Transverse colon (tissue), 4 donors: ENCODE data around the gene ICA1L. TPM values are rescaled to one million over a fixed set of nuclear protein-coding genes. Genes with fewer than 3 reads are reported as not detected.

Experiments used
- DNase-seq: peaks from one replicate; pipeline ENCODE4 v3.0.0-alpha.2; 2019
- H3K27ac ChIP-seq, 4 donors: fragments of 200-600 bp; sonication (generic); 2 replicates each; pipeline ENCODE4 v1.5.1; 2016 to 2018; ENCODE audit warnings: inconsistent platforms in 4 of 4
- H3K27me3 ChIP-seq: fragments of 200-600 bp; sonication (generic); 2 replicates; pipeline ENCODE4 v1.5.1; 2017; ENCODE audit warnings: inconsistent platforms
- H3K36me3 ChIP-seq, 4 donors: fragments of 200-600 bp; sonication (generic); 2 replicates each; pipeline ENCODE4 v1.5.1; 2017 to 2019; ENCODE audit warnings: inconsistent platforms in 4 of 4
- H3K4me1 ChIP-seq, 4 donors: fragments of 200-600 bp; sonication (generic); 2 replicates each; pipeline ENCODE4 v1.5.1; 2017 to 2020; ENCODE audit warnings: inconsistent platforms in 4 of 4
- H3K4me3 ChIP-seq, 4 donors: fragments of 200-600 bp; sonication (generic); 1 replicate in 1 of 4; 2 replicates in 3 of 4; pipeline versions ENCODE4 v1.5.1 to v1.6.1; 2017 to 2019; ENCODE audit warnings: inconsistent platforms in 4 of 4
- H3K9me3 ChIP-seq, 2 donors: fragments of 200-600 bp; sonication (generic); 2 replicates each; pipeline ENCODE4 v1.5.1; 2017 to 2019; ENCODE audit warnings: inconsistent platforms in 2 of 2
- EP300 ChIP-seq: sonication (generic); formaldehyde crosslinking; IDR thresholded peaks from one replicate; pipeline ENCODE4 v1.6.1; 2017; ENCODE audit warnings: antibody characterized with exemption, low read depth
- POLR2A ChIP-seq: fragments of 450-650 bp; IDR thresholded peaks from one replicate; pipeline ENCODE4 v1.6.1; 2016; ENCODE audit warnings: antibody characterized with exemption, mild to moderate bottlenecking, moderate library complexity
- POLR2AphosphoS5 ChIP-seq, 3 donors: sonication (generic); formaldehyde crosslinking; IDR thresholded peaks; one replicate each; pipeline ENCODE4 v1.6.1; 2016; ENCODE audit warnings: antibody characterized with exemption in 3 of 3
- WGBS, 2 donors: methylation state at CpG; one replicate each; pipeline ENCODE4 v1.1.5; 2018; ENCODE audit warnings: low coverage in 1 of 2; 5-methylcytosine and 5-hydroxymethylcytosine counted together
- in situ Hi-C, 4 donors: fragments of 200-750 bp; cut with MboI; loops; one replicate each; pipeline versions ENCODE4 v1.15.0 to v1.15.1; 2017; ENCODE audit warnings: low sequenced_read_pairs in 3 of 4, low pct_ligation_motif_present in 1 of 4, low pct_unique_long_range_greater_than_20kb in 1 of 4
- intact Hi-C: fragments of 100-400 bp; cut with DNase I; formaldehyde crosslinking; loops from one replicate; pipeline ENCODE4 v1.15.1; 2023; ENCODE audit warnings: low total_unique reads
- total RNA-seq, 4 donors: library from RNA; depleted of rRNA; stranded (reverse); fragments of >200 nt; gene quantifications; one replicate each; pipeline ENCODE4 v1.1.0, GENCODE V29; 2016
- TF ChIP-seq, protein P1 (sequence below), 5 experiments: fragments of 200-600 bp in 3 of 5; fragments of 450-650 bp in 2 of 5; sonication (generic) in 3 of 5; IDR thresholded peaks; 1 replicate in 2 of 5; 2 replicates in 3 of 5; pipeline ENCODE4 v1.5.1; 2016 to 2017; ENCODE audit warnings: antibody characterized with exemption in 5 of 5, inconsistent platforms in 3 of 5, mild to moderate bottlenecking in 2 of 5, moderate library complexity in 1 of 5

The ICA1L gene
- total RNA-seq, 4 donors from 2014 or later: 4.4 to 39.4 (median 20.5) TPM

DNA sequence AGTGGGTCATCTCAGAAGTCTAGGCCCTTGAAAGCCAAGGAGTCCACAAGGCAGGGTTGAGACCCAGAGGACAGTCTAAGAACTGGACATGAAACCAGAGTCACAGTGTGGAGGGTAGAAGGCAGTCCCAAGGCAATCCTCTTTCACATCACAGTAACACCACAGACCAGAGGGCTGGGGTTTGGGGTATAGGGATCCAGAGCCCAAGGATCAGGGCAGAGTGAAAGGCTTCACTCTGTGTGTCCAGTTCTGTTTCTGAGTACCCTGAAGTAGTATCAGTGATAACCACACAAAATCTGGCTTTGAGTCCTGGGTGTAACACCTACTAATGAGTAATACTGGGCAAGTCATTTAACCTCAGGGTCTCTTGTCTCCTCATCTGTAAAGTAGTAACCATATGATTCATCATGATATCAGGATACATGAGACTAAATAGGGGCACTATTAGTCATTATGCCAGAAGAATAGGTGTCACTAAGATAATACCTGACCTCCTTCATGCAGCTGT is 91.0 kb downstream of the ICA1L start:
- no peak overlapping the region for H3K27ac ChIP-seq
- intact Hi-C loops (no loop called here), in situ Hi-C loops (no loop called here)
- DNase-seq: no peak
- no peaks in the 10 kb centered on the region for H3K27me3 ChIP-seq
- no peaks in the 10 kb centered on the region for H3K9me3 ChIP-seq
- no peak overlapping the region for H3K4me3 ChIP-seq
- TF ChIP-seq POLR2A: no peak
- H3K36me3 ChIP-seq: peaks cover 0 to 3% (median 0%) of the 10 kb centered on the region in 4 donors
- H3K4me1 ChIP-seq: no peaks in the 10 kb centered on the region

DNA sequence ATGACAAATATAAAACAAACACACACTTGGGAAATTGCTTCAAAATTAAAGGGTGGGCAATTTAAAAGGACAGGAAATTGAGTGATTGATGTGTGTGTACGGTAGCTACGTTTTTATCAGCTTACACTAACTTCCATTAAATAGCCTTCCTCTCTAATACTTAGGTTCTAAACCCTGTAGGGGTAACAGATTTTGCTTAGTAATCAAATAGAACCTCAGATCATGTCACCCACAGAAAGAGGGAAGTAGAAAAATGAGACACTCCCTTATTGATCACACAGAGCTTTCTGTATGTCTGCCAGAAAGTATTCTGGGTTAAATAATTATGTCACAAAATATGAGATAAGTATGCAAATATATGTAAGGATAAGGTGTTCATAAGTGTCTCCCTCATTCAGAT is 93.3 kb downstream of the ICA1L start:
- no peaks in the 10 kb centered on the region for H3K27me3 ChIP-seq
- WGBS, 2 donors: 84 to 91% methylated on average over 2 of the region's 2 CpGs
- in situ Hi-C loops (no loop called here), intact Hi-C loops (no loop called here)
- H3K27ac ChIP-seq: no peak overlapping the region
- peaks cover 0 to 3% (median 0%) of the 10 kb centered on the region in 4 donors for H3K36me3 ChIP-seq
- no peaks in the 10 kb centered on the region for H3K9me3 ChIP-seq
- DNase-seq: no peak
- H3K4me3 ChIP-seq: no peak overlapping the region
- H3K4me1 ChIP-seq: no peaks in the 10 kb centered on the region
- TF ChIP-seq, protein P1, sequence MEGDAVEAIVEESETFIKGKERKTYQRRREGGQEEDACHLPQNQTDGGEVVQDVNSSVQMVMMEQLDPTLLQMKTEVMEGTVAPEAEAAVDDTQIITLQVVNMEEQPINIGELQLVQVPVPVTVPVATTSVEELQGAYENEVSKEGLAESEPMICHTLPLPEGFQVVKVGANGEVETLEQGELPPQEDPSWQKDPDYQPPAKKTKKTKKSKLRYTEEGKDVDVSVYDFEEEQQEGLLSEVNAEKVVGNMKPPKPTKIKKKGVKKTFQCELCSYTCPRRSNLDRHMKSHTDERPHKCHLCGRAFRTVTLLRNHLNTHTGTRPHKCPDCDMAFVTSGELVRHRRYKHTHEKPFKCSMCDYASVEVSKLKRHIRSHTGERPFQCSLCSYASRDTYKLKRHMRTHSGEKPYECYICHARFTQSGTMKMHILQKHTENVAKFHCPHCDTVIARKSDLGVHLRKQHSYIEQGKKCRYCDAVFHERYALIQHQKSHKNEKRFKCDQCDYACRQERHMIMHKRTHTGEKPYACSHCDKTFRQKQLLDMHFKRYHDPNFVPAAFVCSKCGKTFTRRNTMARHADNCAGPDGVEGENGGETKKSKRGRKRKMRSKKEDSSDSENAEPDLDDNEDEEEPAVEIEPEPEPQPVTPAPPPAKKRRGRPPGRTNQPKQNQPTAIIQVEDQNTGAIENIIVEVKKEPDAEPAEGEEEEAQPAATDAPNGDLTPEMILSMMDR (IDR thresholded peaks at IDR 0.05): no peak
- TF ChIP-seq POLR2A: no peak
- TF ChIP-seq EP300: no peak
- no peak for TF ChIP-seq POLR2AphosphoS5 (IDR thresholded peaks at IDR 0.05)

DNA sequence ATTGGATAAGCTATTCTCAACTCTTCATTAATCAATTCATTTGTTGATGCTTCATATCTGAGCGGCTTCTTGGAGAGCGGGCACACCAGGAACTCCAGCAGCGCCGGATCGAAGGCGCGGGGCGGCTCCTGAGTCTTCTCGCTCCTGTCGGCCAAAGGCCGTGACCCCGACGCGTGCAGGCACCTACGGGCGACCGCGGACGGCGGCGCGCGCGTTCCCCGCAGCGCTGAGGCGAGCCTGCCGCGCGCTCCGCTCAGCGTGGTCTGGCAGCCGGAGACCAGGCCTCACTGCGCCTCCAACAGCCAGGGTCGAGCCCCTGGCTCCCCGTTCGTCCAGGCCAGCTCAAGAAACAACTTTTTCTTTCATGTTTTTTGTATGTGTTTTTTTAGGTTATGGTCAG is 97.5 kb downstream of the ICA1L start:
- in situ Hi-C loops: loop anchor here in 1 of 4 donors (25.0 kb wide), 1 partner anchor 187 kb away; no protein-coding TSS in a partner anchor
- H3K4me1 ChIP-seq: peaks cover 0 to 5% (median 0%) of the 10 kb centered on the region in 4 donors
- no peak for DNase-seq
- intact Hi-C loops: no loop called here
- TF ChIP-seq EP300 (no peak), POLR2A (no peak), POLR2AphosphoS5 (IDR thresholded peaks at IDR 0.05) (no peak)
- TF ChIP-seq, protein P1 (IDR thresholded peaks at IDR 0.05): no peak
- 96 to 100% methylated on average over 3 to 37 of the region's 37 CpGs for WGBS, 2 donors
- no peaks in the 10 kb centered on the region for H3K9me3 ChIP-seq
- no peak overlapping the region for H3K27ac ChIP-seq
- peaks cover 0 to 12% (median 6%) of the 10 kb centered on the region in 4 donors for H3K36me3 ChIP-seq
- no peaks in the 10 kb centered on the region for H3K27me3 ChIP-seq
- no peak overlapping the region for H3K4me3 ChIP-seq

DNA sequence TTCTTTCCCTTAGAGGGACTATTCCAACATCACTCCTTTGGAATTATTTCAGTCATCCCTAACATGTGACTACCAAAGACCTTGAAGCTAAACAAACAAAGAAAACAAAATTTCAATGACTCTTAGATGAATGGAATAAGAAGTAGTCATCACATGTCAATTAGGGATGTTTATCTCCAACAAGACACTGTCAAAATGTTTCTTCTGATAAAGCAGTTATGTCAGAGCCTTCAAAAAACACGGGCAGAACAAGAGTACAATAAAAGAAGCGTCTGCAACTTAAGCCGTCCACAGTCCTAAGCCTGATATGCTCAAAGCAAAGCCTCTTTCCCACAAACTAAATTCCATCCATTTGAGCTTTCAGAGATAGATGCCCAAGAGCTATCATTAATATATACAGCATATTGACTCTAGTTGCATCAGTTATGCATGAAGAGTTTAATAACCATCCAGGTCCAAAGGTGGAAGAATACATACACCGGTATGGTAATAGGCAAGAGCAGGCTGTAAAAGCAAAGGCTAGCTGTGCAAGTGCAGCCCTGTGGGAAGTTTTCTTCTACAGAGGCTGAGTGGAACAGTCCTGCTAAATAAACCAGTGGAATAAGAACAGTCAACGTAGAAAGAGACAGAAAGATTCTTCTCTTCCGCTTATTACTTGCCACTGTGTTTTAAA is 98.1 kb downstream of the ICA1L start:
- in situ Hi-C loops: loop anchor here in 1 of 4 donors (25.0 kb wide), 1 partner anchor 186 kb away; no protein-coding TSS in a partner anchor

More for the DNA sequence above, 98.1 kb downstream of the ICA1L start:
- H3K27me3 ChIP-seq: no peaks in the 10 kb centered on the region
- intact Hi-C loops: no loop called here
- H3K4me1 ChIP-seq: peaks cover 0 to 5% (median 0%) of the 10 kb centered on the region in 4 donors
- no peak overlapping the region for H3K4me3 ChIP-seq
- no peak overlapping the region for H3K27ac ChIP-seq
- no peak for DNase-seq
- 81 to 86% methylated on average over 6 of the region's 6 CpGs for WGBS, 2 donors
- no peaks in the 10 kb centered on the region for H3K9me3 ChIP-seq
- TF ChIP-seq POLR2A: no peak
- no peak for TF ChIP-seq POLR2AphosphoS5 (IDR thresholded peaks at IDR 0.05)
- TF ChIP-seq, protein P1 (IDR thresholded peaks at IDR 0.05): no peak
- TF ChIP-seq EP300: no peak
- peaks cover 0 to 12% (median 6%) of the 10 kb centered on the region in 4 donors for H3K36me3 ChIP-seq
